Measurements from ENCODE around the gene GCNT4.

GCNT4 gene

GRCh38 chr5:75012748-75013147, 39.6 kb downstream of the GCNT4 start:
- H3K79me2 ChIP-seq (ENCODE audit: low read length), result no peaks in the 10 kb centered on the region
- H3F3A ChIP-seq (ENCODE audit: insufficient read depth, low read length), result no peaks in the 10 kb centered on the region
- H3K27me3 ChIP-seq (replicated peaks; ENCODE audit: insufficient read depth, low read length), result no peaks in the 10 kb centered on the region
- TF ChIP-seq CTCF (IDR thresholded peaks at IDR 0.05; ENCODE audit: low read length), result no peak
- no peak for TF ChIP-seq EZH2phosphoT487 (IDR thresholded peaks at IDR 0.05; ENCODE audit: low read length)
- no peak for TF ChIP-seq EZH2 (optimal IDR thresholded peaks at IDR 0.05; ENCODE audit: low read depth, low read length)
- H3K36me3 ChIP-seq (replicated peaks; ENCODE audit: insufficient read depth, low read length), result no peaks in the 10 kb centered on the region
- H2AFZ ChIP-seq (ENCODE audit: low read length), result no peak overlapping the region
- no peaks in the 10 kb centered on the region for H3K9me3 ChIP-seq (replicated peaks; ENCODE audit: insufficient read depth, low read length)
- peaks cover 4% of the 10 kb centered on the region; the same call in 1 of the 2 replicates for H3K4me1 ChIP-seq (ENCODE audit: low read length)
- no peak overlapping the region for H3K9ac ChIP-seq (ENCODE audit: low read length)
- H4K20me1 ChIP-seq (ENCODE audit: insufficient read depth, low read length), result no peaks in the 10 kb centered on the region
- no peaks in the 10 kb centered on the region for H3K9me2 ChIP-seq (replicated peaks; ENCODE audit: insufficient read depth, low read length)
- no peak overlapping the region for H3K4me3 ChIP-seq (ENCODE audit: low read length)
- no peak overlapping the region for H3K4me2 ChIP-seq (ENCODE audit: low read depth, low read length)
- no peak overlapping the region for H3K27ac ChIP-seq (ENCODE audit: low read length)
- DNase-seq, result no peak

GRCh38 chr5:75010838-75011237, 41.5 kb downstream of the GCNT4 start:
- H3F3A ChIP-seq (ENCODE audit: insufficient read depth, low read length), result no peaks in the 10 kb centered on the region
- TF ChIP-seq CTCF (IDR thresholded peaks at IDR 0.05; ENCODE audit: low read length) (no peak), EZH2phosphoT487 (IDR thresholded peaks at IDR 0.05; ENCODE audit: low read length) (no peak), EZH2 (optimal IDR thresholded peaks at IDR 0.05; ENCODE audit: low read depth, low read length) (no peak)
- H3K9me2 ChIP-seq (replicated peaks; ENCODE audit: insufficient read depth, low read length), result no peaks in the 10 kb centered on the region
- H3K4me2 ChIP-seq (ENCODE audit: low read depth, low read length), result no peak overlapping the region
- H3K27me3 ChIP-seq (replicated peaks; ENCODE audit: insufficient read depth, low read length), result no peaks in the 10 kb centered on the region
- no peaks in the 10 kb centered on the region for H3K4me1 ChIP-seq (ENCODE audit: low read length)
- H3K36me3 ChIP-seq (replicated peaks; ENCODE audit: insufficient read depth, low read length), result no peaks in the 10 kb centered on the region
- no peaks in the 10 kb centered on the region for H3K9me3 ChIP-seq (replicated peaks; ENCODE audit: insufficient read depth, low read length)
- no peak overlapping the region for H2AFZ ChIP-seq (ENCODE audit: low read length)
- no peak for DNase-seq
- no peak overlapping the region for H3K27ac ChIP-seq (ENCODE audit: low read length)
- no peaks in the 10 kb centered on the region for H3K79me2 ChIP-seq (ENCODE audit: low read length)
- H3K4me3 ChIP-seq (ENCODE audit: low read length), result no peak overlapping the region
- H4K20me1 ChIP-seq (ENCODE audit: insufficient read depth, low read length), result no peaks in the 10 kb centered on the region
- no peak overlapping the region for H3K9ac ChIP-seq (ENCODE audit: low read length)

- TF ChIP-seq EZH2phosphoT487 (IDR thresholded peaks at IDR 0.05; ENCODE audit: low read length) (no peak), EZH2 (optimal IDR thresholded peaks at IDR 0.05; ENCODE audit: low read depth, low read length) (no peak), CTCF (IDR thresholded peaks at IDR 0.05; ENCODE audit: low read length) (no peak)
- H3K4me2 ChIP-seq (ENCODE audit: low read depth, low read length), result no peak overlapping the region
- no peaks in the 10 kb centered on the region for H3K79me2 ChIP-seq (ENCODE audit: low read length)
- no peaks in the 10 kb centered on the region for H3K4me1 ChIP-seq (ENCODE audit: low read length)
- H2AFZ ChIP-seq (ENCODE audit: low read length), result no peak overlapping the region
- no peaks in the 10 kb centered on the region for H3K9me2 ChIP-seq (replicated peaks; ENCODE audit: insufficient read depth, low read length)
- no peaks in the 10 kb centered on the region for H3K9me3 ChIP-seq (replicated peaks; ENCODE audit: insufficient read depth, low read length)
- no peak overlapping the region for H3K27ac ChIP-seq (ENCODE audit: low read length)
- H4K20me1 ChIP-seq (ENCODE audit: insufficient read depth, low read length), result no peaks in the 10 kb centered on the region
- H3K27me3 ChIP-seq (replicated peaks; ENCODE audit: insufficient read depth, low read length), result no peaks in the 10 kb centered on the region
- DNase-seq, result no peak
- no peak overlapping the region for H3K4me3 ChIP-seq (ENCODE audit: low read length)
- no peaks in the 10 kb centered on the region for H3K36me3 ChIP-seq (replicated peaks; ENCODE audit: insufficient read depth, low read length)
- H3F3A ChIP-seq (ENCODE audit: insufficient read depth, low read length), result no peaks in the 10 kb centered on the region
- no peak overlapping the region for H3K9ac ChIP-seq (ENCODE audit: low read length)
Observed at GRCh38 chr5:75009556-75010345, 42.6 kb downstream of the GCNT4 start.

Data from MM.1S (cell line).